GM18858 (cell line): ENCODE data around the gene DNMT1.

ENCODE experiments used
- ATAC-seq: cut with Tn5 transposase; IDR thresholded peaks from one replicate; pipeline ENCODE4 v1.9.1; 2021; ENCODE audit not compliant: unreplicated experiment

The DNMT1 gene

DNA sequence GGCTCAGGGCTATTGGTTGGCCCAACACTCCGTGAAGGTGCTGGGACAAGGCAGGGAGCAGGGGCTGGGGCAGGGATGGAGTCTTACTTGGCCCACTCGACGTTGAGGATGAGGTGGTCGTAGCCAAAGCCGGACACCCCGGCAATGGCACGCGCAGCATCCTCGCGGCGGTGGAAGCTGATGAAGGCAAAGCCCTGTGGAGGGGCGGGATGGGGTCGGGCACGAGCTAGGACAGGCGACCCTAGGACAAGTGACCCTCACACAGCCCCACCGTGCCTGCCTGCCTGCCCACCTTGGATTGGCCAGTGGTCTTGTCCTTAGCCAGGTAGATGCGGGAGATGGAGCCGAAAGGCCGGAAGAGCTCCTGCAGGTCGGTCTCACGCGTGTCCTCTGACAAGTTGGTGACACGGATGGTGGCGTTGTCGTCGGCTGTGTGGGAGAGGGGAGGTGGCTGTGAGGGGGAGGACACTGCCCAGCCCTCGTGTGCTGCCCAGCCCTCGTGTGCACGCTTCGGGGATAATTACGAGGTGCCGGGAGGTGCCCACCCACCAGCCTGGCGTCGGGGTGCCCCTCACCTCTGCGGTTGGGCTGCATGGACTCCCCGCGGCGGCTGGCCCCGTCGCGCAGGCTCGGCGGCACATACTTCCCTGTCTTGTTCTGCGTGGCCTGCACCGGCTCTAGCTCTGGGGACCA, 79.2 kb downstream of the DNMT1 start:
- ATAC-seq = no peak

DNA sequence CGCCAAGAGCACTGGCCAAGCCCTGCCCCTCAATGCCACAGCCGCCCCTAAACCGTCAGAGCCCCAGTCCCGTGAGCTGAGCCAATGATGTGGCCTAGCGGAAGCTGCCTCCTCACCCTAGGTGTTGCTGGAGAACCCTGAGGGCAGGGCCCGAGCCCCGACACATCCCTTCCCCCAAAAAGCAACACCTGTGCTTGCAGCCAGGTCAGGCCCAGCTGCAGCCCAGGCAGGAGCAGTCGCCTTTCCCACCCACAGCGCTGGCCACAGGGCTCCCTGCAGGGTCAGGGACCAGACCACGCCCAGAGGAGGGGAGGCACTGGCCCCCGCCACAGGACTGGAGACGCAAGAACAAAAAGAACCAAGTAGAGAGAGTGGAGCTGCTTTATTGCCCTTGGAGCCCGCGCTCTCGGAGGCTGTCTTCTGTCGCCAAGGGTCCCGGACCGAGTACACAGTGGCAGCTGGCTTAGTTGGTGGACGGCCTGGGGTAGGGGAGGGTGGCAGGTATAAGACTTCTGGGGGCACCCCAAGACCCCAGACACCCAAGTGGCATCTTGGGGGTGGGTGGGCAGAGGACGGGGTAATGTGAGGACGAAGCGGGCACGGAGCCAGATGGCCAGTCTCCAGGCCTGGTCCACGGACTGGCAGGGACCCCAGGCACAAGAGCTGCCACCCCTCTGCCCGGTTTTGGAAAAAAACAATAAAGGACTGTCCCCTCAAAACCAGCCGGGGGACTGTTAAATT, 79.9 kb downstream of the DNMT1 start:
- no peak for ATAC-seq

DNA sequence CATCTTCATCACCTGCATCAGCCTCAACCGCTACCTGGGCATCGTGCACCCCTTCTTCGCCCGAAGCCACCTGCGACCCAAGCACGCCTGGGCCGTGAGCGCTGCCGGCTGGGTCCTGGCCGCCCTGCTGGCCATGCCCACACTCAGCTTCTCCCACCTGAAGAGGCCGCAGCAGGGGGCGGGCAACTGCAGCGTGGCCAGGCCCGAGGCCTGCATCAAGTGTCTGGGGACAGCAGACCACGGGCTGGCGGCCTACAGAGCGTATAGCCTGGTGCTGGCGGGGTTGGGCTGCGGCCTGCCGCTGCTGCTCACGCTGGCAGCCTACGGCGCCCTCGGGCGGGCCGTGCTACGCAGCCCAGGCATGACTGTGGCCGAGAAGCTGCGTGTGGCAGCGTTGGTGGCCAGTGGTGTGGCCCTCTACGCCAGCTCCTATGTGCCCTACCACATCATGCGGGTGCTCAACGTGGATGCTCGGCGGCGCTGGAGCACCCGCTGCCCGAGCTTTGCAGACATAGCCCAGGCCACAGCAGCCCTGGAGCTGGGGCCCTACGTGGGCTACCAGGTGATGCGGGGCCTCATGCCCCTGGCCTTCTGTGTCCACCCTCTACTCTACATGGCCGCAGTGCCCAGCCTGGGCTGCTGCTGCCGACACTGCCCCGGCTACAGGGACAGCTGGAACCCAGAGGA, 80.6 kb downstream of the DNMT1 start:
- ATAC-seq = no peak

DNA sequence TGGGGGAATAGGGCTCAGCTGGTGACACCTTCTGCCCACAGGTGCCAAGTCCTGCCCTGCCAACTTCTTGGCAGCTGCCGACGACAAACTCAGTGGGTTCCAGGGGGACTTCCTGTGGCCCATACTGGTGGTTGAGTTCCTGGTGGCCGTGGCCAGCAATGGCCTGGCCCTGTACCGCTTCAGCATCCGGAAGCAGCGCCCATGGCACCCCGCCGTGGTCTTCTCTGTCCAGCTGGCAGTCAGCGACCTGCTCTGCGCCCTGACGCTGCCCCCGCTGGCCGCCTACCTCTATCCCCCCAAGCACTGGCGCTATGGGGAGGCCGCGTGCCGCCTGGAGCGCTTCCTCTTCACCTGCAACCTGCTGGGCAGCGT, 81.2 kb downstream of the DNMT1 start:
- no peak for ATAC-seq

DNA sequence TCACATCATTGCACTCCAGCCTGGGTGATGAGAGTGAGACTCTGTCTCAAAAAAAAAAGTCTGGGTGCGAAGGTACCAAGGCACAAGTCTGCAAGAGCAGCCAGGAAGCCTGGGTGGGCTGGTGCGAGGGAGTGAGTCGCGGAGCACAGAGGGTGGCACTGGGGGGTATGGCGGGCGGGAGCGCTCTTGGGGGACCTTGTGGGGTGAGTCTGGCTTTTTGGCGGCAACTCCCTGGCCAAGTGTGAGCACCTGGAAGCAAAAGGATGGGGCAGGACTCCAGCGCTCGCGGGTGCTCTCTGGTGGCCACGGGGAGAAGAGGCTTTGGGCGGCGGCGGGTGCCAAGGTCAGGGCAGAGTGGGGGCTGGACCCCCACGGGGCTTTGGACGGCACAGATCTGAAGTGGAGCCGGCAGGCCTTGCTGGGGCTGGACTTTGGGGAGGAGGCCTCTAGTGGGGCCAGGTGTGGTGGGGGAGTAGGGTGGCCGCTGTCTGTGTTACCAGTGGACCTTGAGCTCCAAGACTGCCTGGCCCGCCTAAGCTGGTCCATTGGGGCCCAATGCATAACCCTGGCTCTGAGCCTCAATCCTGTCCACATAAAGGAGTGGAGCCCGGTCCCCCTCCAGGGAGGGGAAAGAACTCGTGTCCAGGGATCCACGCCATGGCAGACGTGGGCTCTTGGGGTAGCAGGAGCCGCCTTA, 81.7 kb downstream of the DNMT1 start:
- no peak for ATAC-seq

DNA sequence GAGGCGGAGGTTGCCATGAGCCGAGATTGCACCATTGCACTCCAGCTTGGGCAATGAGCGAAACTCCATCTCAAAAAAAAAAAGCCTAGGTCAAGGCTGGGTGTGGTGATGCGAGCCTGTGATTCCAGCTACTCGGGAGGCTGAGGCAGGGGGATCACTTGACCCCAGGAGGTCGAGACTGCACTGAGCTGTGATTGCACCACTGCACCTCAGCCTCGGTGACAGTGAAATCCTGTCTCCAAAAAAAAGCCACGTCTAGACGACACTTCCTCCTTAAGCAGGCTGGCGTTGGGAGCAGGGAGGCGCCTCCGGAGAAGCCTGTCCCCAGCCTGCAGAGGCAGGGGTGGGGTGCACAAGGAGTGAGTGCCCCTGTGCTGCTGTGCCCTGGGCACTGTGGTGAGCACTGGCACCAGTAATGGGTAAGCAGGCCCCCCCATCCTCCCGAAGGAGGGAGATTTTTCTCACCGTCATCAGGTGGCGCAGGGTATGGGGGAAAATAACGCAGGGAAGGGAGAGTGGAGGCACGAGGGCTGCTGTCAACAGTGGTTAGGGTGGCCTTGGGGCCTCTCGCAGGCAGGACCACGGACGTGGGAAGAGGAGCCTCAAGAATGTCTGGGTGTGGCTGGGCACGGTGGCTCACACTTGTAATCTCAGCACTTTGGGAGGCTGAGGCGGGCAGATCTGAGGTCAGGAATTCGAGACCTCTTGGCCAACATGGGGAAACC, 82.6 kb downstream of the DNMT1 start:
- no peak for ATAC-seq

DNA sequence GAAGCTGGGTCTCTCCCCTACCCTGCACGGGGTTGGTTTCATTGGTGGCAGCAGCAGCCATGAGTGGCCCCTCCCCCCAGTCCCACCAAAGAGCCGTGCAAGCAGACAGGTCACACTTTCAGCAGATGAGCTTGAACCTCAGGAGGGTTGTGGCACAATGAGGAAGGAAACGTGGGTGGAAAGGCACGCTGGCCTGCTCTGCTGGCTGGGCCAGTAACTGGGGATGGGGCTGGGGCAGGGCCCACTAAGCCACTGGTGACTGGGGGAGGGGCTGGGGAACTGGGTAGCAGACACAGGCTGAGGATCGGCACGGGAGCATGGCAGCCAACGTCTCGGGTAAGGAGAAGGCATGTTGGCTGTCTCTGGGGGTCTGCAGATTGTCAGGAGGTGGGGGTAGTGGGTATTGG, 83.3 kb downstream of the DNMT1 start, which contains the start of gene P2RY11:
TSS of gene P2RY11 (plus strand) at position 289 of the 407 bp plus-strand sequence. CDS start at position 318, 29 bp downstream.
- ATAC-seq = no peak

DNA sequence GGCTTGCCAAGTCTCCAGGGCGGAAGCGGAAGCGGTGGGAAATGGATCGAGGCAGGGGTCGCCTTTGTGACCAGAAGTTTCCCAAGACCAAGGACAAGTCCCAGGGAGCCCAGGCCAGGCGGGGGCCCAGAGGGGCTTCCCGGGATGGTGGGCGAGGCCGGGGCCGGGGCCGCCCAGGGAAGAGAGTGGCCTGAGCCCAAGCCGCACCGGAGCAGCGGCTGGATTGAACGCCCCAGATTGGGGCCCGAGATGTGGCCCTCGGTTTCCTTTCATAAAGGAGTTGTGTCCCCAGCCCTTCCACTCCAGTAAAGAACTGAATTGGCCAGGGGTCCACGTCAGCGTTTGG, 83.8 kb downstream of the DNMT1 start:
- no peak for ATAC-seq

DNA sequence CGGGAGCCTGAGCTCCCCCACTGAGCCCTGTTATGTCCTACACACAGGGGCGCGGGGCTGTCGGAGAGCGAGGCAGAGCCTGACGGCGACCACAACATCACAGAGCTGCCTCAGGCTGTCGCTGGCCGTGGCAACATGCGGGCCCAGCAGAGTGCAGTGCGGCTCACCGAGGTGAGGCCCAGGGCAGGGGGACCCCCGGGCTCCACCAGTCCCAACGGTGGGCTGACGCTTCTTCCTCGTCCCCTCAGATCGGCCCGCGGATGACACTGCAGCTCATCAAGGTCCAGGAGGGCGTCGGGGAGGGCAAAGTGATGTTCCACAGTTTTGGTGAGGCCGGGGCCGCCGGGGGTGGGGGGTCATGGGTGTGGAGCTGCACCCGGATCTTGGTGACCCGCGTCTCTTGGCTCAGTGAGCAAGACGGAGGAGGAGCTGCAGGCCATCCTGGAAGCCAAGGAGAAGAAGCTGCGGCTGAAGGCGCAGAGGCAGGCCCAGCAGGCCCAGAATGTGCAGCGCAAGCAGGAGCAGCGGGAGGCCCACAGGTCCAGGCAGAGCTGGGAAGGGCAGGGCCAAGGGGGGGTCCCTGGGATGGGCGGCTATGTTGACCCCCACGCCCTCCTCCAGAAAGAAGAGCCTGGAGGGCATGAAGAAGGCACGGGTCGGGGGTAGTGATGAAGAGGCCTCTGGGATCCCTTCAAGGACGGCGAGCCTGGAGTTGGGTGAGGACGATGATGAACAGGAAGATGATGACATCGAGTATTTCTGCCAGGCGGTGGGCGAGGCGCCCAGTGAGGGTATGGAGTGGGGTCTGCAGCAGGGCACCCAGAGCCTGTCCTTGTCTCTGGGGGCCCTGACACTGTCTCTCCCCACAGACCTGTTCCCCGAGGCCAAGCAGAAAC, 84.4 kb downstream of the DNMT1 start:
- no peak for ATAC-seq

DNA sequence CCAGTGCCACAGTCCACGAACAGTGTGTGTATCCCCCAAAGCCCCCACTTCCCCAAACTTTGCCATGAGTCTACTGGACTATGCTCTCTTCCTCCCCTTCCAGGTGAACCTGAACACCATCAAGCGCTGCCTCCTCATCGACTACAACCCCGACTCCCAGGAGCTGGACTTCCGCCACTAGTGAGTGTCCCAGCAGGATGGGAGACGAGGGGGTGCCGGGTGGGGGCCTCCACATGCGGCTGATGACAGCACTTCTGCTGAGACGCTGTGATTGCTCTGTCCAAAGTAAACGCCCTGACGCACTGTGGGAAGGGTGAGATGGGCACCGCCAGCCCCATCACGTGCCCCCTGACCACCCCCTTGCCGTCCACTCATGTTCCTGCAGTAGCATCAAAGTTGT, 85.2 kb downstream of the DNMT1 start:
- no peak for ATAC-seq

DNA sequence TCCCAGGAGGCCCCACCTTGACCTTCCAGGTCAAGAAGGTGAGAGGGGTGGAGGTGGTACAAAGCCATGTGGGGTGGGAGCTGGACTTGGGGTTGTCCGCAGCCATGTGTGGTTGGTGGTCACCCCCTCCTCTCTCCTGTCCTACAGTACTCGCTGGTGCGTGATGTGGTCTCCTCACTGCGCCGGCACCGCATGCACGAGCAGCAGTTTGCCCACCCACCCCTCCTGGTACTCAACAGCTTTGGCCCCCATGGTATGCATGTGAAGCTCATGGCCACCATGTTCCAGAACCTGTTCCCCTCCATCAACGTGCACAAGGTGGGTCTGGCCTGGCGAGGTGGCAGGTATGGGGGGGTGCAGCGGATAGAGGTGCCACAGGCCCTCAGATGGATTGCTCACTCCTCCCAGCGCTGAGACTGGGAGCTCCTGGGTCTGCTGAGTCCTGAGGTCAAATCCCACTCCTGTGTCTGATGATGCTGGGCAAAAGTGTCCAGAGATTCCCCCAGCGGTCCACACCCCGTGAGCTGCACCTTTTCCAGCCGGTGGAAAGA, 86.9 kb downstream of the DNMT1 start:
- no peak for ATAC-seq

DNA sequence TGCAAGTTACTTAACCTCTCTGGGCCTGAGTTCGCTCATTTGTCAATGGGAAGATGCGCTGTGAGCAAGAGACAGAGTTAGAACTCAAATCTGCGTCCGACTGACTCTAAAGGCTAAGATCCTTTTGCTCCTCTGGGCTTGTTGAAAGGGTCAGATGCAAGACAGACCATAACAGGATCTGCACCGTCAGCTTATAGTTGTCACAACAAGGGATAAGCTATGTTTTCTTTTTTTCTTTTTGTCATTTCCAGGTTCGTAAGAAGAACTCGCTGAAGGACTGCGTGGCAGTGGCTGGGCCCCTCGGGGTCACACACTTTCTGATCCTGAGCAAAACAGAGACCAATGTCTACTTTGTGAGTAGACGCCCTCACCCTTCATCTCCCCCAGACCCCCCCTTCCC, 87.5 kb downstream of the DNMT1 start:
- ATAC-seq = no peak

DNA sequence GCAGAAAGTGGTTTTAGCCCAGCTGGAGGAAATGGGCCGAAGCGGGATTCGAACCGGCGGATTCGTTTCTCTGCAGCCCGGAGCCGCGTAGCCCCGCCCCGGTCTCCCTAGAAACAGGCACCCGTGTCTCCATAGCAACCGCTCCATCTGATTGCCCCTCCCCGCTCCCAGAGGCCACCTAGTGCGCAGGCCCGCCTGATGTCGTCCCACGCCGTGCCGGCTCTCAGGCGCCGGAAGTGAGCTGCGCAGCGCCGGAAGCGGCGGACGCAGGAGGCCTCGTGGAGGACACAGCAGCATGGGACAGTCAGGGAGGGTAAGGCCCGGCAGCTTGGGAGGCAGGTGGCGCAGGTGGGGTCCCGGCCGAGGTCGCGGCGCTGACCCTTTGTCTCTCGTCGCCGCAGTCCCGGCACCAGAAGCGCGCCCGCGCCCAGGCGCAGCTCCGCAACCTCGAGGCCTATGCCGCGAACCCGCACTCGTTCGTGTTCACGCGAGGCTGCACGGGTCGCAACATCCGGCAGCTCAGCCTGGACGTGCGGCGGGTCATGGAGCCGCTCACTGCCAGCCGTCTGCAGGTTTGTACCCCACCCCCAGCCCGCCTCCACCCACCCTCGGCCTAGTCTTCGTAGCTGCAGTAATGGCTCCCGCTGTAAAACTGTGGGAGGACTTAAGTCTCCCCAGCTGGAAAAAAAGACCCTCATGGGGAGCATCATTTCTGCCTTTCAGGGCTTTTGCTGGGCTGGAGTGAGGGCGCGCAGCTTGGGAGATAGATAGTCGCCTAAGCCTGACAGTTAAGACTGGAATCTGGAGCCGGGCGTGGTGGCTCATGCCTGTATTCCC, 88.4 kb downstream of the DNMT1 start, which contains the start of gene PPAN:
TSS of gene PPAN (plus strand) at position 263 of the 837 bp plus-strand sequence. CDS start at position 296, 33 bp downstream.
- peak; percentile 46 for ATAC-seq

DNA sequence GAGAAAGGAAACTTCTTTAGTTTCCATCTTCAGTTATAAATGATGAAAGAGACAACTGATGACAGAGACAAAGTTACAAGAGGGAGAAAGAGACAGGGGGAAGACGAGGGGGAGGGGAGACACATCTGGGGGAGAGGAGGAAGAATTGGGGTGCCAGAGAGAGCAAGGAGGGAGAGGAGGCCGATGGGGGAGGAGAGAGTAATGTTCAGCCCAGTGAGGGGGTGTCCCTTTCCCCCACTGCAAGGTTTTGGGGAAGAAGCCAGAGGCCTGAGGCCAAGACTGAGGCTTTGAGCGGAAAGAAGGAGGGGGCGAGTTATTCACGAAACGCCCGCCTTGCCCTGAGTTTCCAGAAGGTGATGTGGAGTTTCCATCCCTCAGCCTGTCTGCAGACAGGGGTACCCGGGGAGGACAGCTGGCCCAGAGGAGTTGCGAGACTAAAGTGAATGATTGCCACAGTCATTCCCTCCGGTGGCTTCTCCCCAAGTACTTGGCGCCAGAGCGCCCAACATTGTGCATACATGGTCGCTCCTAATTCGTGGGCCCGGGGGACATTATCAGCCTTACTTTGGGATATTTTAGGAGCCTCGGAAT, 89.1 kb downstream of the DNMT1 start:
- ATAC-seq = no peak

DNA sequence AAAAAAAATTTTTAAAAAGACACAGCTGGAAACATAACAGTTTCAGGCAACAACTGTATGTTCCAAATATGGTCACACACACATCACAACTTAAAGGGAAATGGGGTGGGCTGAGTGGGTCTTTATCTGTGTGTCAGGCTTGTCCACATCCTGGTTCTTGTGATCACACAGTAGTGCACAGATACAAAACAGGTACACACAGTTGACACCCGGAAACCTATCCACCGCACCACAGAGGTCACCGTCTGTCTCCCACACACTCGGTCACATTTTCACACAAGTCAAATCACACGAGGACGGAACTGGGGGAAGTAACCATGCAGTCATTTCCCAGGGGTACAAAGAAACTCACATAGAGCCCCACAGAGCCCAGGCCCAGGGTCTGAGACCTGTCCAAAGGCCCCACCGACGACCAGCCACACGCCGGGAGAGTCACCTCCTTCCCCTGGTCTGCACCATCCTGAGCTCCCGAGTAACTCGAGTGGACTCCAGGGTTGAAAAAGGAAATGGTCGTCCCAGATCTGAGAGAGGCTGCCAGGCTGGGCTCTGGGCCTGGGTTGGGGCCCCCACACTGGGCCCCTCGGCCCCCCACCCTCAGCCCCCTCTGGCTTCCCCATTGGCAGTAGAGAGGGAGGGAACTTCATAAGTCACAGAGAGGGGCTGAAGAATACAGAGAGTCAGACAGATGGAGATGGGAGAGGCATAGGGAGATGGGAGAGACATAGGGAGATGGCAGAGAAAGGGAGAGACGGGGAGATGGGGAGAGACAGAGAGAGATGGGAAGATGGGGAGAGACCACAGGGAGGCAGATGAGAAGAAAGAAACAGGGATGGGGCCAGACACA, 89.9 kb downstream of the DNMT1 start:
- ATAC-seq = peak; percentile 33

DNA sequence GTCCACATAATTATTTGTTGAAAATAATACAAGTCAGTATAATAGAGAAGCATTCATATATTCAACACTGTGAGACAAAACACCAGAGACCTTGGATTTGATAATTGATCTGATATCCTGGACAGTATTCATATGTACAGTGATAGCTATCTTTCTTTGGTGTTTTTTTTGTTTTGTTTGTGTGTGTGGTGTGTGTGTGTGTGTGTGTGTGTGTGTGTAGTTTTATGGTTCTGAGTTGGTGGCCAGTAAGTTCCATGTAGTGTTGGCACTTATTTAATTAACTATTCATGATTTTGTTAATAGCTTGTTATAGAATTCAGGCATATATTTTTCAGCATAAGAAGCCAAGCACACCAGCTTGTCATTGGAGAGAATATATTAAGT, 90.6 kb downstream of the DNMT1 start:
- ATAC-seq = no peak

DNA sequence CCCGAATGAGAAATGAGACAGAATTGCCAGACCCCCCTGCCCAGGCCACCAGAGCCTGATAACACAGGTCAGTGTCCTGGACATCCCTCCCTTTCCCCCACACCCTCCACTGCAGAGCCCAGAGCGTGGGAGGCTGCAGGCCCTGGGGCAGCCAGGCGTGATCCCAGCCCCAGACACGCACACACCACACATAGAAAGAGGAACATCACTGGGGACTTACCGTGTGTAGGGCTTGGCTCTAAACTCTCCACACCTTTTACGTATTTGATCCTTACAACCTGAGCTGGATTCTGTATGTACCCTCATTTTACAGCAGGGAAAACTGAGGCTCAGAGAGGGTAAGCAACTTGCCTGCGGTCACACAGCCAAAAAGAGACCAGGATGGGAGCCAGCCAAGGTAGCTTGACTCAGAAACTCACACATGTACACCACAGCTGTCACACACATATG, 91.9 kb downstream of the DNMT1 start:
- ATAC-seq = no peak
